GM10847 (cell line): ENCODE measurements around the gene POLE.

ENCODE experiments used
- POLR2A ChIP-seq: IDR thresholded peaks from 2 replicates; pipeline ENCODE4 v1.6.1; 2011; ENCODE audit not compliant: insufficient read length; ENCODE audit errors: extremely low read depth

POLE gene

GRCh38 chr12:132620899-132621656 is 66.1 kb downstream of the POLE start:
- TF ChIP-seq POLR2A, result no peak

GRCh38 chr12:132620113-132620898 is 66.8 kb downstream of the POLE start:
- TF ChIP-seq POLR2A, result no peak

- no peak for TF ChIP-seq POLR2A
These were observed 67.6 kb downstream of the POLE start for GRCh38 chr12:132619386-132620112.

- no peak for TF ChIP-seq POLR2A
These were observed 68.1 kb downstream of the POLE start for GRCh38 chr12:132619071-132619385.

- TF ChIP-seq POLR2A, result no peak
These were observed 68.5 kb downstream of the POLE start, which contains the start of gene P2RX2 for GRCh38 chr12:132618683-132619043. TSS of gene P2RX2 (plus strand) at chr12:132618776. CDS start at chr12:132618817, 41 bp downstream.

- TF ChIP-seq POLR2A, result no peak
These were observed 69.1 kb downstream of the POLE start for GRCh38 chr12:132617822-132618682.

- no peak for TF ChIP-seq POLR2A
These were observed 69.9 kb downstream of the POLE start for GRCh38 chr12:132617135-132617701.

GRCh38 chr12:132615579-132616038 is 71.5 kb downstream of the POLE start:
- no peak for TF ChIP-seq POLR2A

- TF ChIP-seq POLR2A, result no peak
These were observed 72.1 kb downstream of the POLE start for GRCh38 chr12:132614861-132615578.

GRCh38 chr12:132614029-132614428 is 73.1 kb downstream of the POLE start:
- TF ChIP-seq POLR2A, result no peak

- TF ChIP-seq POLR2A, result no peak
These were observed 75.5 kb downstream of the POLE start for GRCh38 chr12:132611620-132612019.

- no peak for TF ChIP-seq POLR2A
These were observed 76.1 kb downstream of the POLE start for GRCh38 chr12:132610866-132611602.

GRCh38 chr12:132610051-132610759 is 76.9 kb downstream of the POLE start, which contains the start of gene LRCOL1:
TSS of gene LRCOL1 (minus strand) at chr12:132610582. CDS start at chr12:132606251, 4,331 bp downstream.
- no peak for TF ChIP-seq POLR2A
